T-cell (primary cell): ENCODE data around the gene UBE2V1. TPM values are rescaled to one million over a fixed set of nuclear protein-coding genes. Genes with fewer than 3 reads are reported as not detected.
"Not testable (repeated sequence)": the region's sequence is repeated elsewhere in the genome, so short reads cannot be mapped to it uniquely, and the experiment has no call there.

Experiments
- ATAC-seq, 4 experiments: fragments of 200-7000 bp in 3 of 4; fragments of 150-1000 bp in 1 of 4; cut with Tn5 transposase; replicated peaks in 1 of 4; 1 replicate in 3 of 4; 2 replicates in 1 of 4; pipeline ENCODE4 v1.10.0; 2021; ENCODE audit warnings: moderate library complexity in 3 of 4, mild to moderate bottlenecking in 2 of 4, moderate number of reproducible peaks in 1 of 4
- CTCF ChIA-PET, 2 donors: fragments of 300-600 bp; sonication (Branson Sonifier 250); formaldehyde crosslinking; loops; one replicate each; lab custom pipeline; 2022; ENCODE audit warnings: antibody characterized with exemption in 2 of 2; lab: Charles Lee
- POLR2A ChIA-PET, 2 donors: fragments of 300-600 bp; sonication (Branson Sonifier 250); formaldehyde crosslinking; loops; one replicate each; lab custom pipeline; 2022; ENCODE audit warnings: antibody characterized with exemption in 2 of 2; lab: Charles Lee
- DNase-seq, 35 experiments: peaks; one replicate each; pipeline versions ENCODE4 v3.0.0 to v3.0.0-alpha.2; 2013 to 2023
- H3K27ac ChIP-seq: one replicate; pipeline ENCODE4 v1.5.1; 2013; ENCODE audit warnings: low read length
- H3K27me3 ChIP-seq, 2 experiments: replicated peaks in 1 of 2; 1 replicate in 1 of 2; 2 replicates in 1 of 2; pipeline versions ENCODE4 v1.6.1 to v1.7.0; 2013; ENCODE audit warnings: low read length in 1 of 2, mixed read lengths in 1 of 2; ENCODE audit not compliant: control insufficient read depth in 2 of 2, insufficient read depth in 2 of 2; ENCODE audit errors: extremely low read depth in 1 of 2
- H3K36me3 ChIP-seq, 2 donors: 1 replicate in 1 of 2; 2 replicates in 1 of 2; pipeline versions ENCODE4 v1.6.1 to v1.7.0; 2013; ENCODE audit warnings: low read length in 1 of 2; ENCODE audit not compliant: control insufficient read depth in 2 of 2, insufficient read depth in 1 of 2; ENCODE audit errors: extremely low read depth in 1 of 2
- H3K4me1 ChIP-seq, 2 experiments: 1 replicate in 1 of 2; 2 replicates in 1 of 2; pipeline versions ENCODE4 v1.6.1 to v1.7.0; 2013; ENCODE audit warnings: low read length in 2 of 2, mixed read lengths in 1 of 2; ENCODE audit not compliant: insufficient read depth in 2 of 2, control insufficient read depth in 1 of 2; ENCODE audit errors: extremely low read depth in 1 of 2
- H3K4me3 ChIP-seq, 2 donors: 1 replicate in 1 of 2; 2 replicates in 1 of 2; pipeline versions ENCODE4 v1.5.1 to v1.7.0; 2013; ENCODE audit warnings: mild to moderate bottlenecking in 2 of 2, low read length in 1 of 2, moderate library complexity in 1 of 2; ENCODE audit not compliant: control insufficient read depth in 1 of 2; ENCODE audit errors: extremely low read depth in 1 of 2
- H3K9me3 ChIP-seq: 2 replicates; pipeline ENCODE4 v1.7.0; 2013
- H3K27ac Mint-ChIP-seq, 2 donors: one replicate each; pipeline ENCODE4 v1.8.0; 2020 to 2021; ENCODE audit warnings: mild to moderate bottlenecking in 2 of 2, mixed read lengths in 2 of 2
- H3K27me3 Mint-ChIP-seq, 2 donors: one replicate each; pipeline ENCODE4 v1.8.0; 2021 to 2022; ENCODE audit warnings: mixed read lengths in 2 of 2
- H3K36me3 Mint-ChIP-seq: one replicate; pipeline ENCODE4 v1.8.0; 2021; ENCODE audit warnings: mixed read lengths
- H3K4me1 Mint-ChIP-seq, 3 donors: one replicate each; pipeline ENCODE4 v1.8.0; 2020 to 2022; ENCODE audit warnings: mixed read lengths in 3 of 3, mild to moderate bottlenecking in 1 of 3
- H3K4me3 Mint-ChIP-seq, 3 donors: one replicate each; pipeline ENCODE4 v1.8.0; 2020 to 2022; ENCODE audit warnings: mild to moderate bottlenecking in 3 of 3, mixed read lengths in 3 of 3, moderate library complexity in 3 of 3
- H3K9me3 Mint-ChIP-seq, 3 donors: one replicate each; pipeline ENCODE4 v1.8.0; 2020 to 2022; ENCODE audit warnings: mixed read lengths in 3 of 3
- WGBS: methylation state at CpG from one replicate; pipeline ENCODE4 v1.1.5; 2013; ENCODE audit warnings: missing lambda C conversion rate; ENCODE audit not compliant: insufficient coverage; 5-methylcytosine and 5-hydroxymethylcytosine counted together
- total RNA-seq, 35 experiments: library from RNA in 6 of 35; stranded (reverse) in 6 of 35; fragments of 120-200 nt in 1 of 35; gene quantifications; one replicate each; pipeline versions ENCODE4 v1.2.1 to v1.2.4 and lab custom pipeline; 2013 to 2026

Gene UBE2V1
- total RNA-seq, 5 donors from 2014 or later (not counting 1 experiment from before 2014, with no cell fraction given): 107 to 194 (median 116) TPM

GRCh38 chr20:50068041-50068651, 44.8 kb downstream of the UBE2V1 start:
- Histone ChIP-seq H3K9me3 (no peaks in the 10 kb centered on the region), H3K27me3 (peaks cover 0 to 17% of the 10 kb centered on the region in 2 experiments), H3K36me3 (no peaks in the 10 kb centered on the region), H3K4me3 (no peak overlapping the region), H3K4me1 (peaks cover 2 to 11% of the 10 kb centered on the region in 2 experiments), H3K27ac (no peak overlapping the region)
- no peaks in the 10 kb centered on the region for H3K36me3 Mint-ChIP-seq
- CTCF ChIA-PET: interaction anchor here (0.5 to 4.9 kb wide), 4 partner anchors 88 to 1464 kb away, joined by 4 to 51 read pairs (median 4); no protein-coding TSS in a partner anchor
- no peaks in the 10 kb centered on the region for H3K9me3 Mint-ChIP-seq
- no peaks in the 10 kb centered on the region for H3K27me3 Mint-ChIP-seq
- no peak for ATAC-seq
- WGBS: 84% methylated on average over 11 of the region's 11 CpGs
- POLR2A ChIA-PET: no interaction called here
- no peak overlapping the region for H3K4me3 Mint-ChIP-seq
- no peak for DNase-seq
- no peak overlapping the region for H3K27ac Mint-ChIP-seq
- H3K4me1 Mint-ChIP-seq: peaks cover 2 to 7% (median 4%) of the 10 kb centered on the region in 3 donors

GRCh38 chr20:50067461-50067860, 45.5 kb downstream of the UBE2V1 start:
- Histone ChIP-seq H3K9me3 (no peaks in the 10 kb centered on the region), H3K4me3 (no peak overlapping the region), H3K4me1 (peaks cover 2 to 11% of the 10 kb centered on the region in 2 experiments), H3K27me3 (peaks cover 0 to 17% of the 10 kb centered on the region in 2 experiments), H3K36me3 (no peaks in the 10 kb centered on the region), H3K27ac (no peak overlapping the region)
- CTCF ChIA-PET: interaction anchor here in 1 of 2 donors (0.6 to 0.7 kb wide), 2 partner anchors 97 to 1465 kb away, joined by 4 to 5 read pairs; no protein-coding TSS in a partner anchor
- POLR2A ChIA-PET: no interaction called here
- H3K4me3 Mint-ChIP-seq: no peak overlapping the region
- no peaks in the 10 kb centered on the region for H3K36me3 Mint-ChIP-seq
- H3K4me1 Mint-ChIP-seq: peaks cover 2 to 7% (median 4%) of the 10 kb centered on the region in 3 donors
- WGBS: 87% methylated on average over 1 of the region's 2 CpGs
- ATAC-seq (no peak), DNase-seq (no peak)
- no peaks in the 10 kb centered on the region for H3K9me3 Mint-ChIP-seq
- no peaks in the 10 kb centered on the region for H3K27me3 Mint-ChIP-seq
- H3K27ac Mint-ChIP-seq: no peak overlapping the region

DNA sequence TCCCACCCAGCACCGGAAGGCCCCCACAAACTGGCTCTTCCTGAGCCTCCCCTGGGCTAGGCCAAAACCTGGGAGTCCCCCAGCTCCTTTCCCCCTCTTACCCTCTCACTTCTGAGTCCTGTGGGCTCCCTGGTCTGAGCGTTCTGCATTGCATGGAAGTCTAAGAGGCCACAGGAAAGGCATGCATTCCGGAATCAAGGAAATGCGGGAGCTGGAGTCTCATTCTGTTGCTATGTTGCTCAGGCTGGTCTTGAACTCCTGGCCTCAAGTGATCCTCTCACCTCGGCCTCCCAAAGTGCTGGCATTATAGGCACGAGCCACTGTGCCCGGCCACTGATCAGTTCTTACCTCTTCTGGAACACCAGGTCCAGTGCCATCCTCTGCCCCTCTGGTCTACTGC, 45.9 kb downstream of the UBE2V1 start:
- WGBS: 70% methylated on average over 7 of the region's 7 CpGs
- Histone ChIP-seq H3K36me3 (no peaks in the 10 kb centered on the region), H3K27me3 (peaks cover 0 to 14% of the 10 kb centered on the region in 2 experiments), H3K4me3 (no peak overlapping the region), H3K9me3 (no peaks in the 10 kb centered on the region), H3K27ac (no peak overlapping the region), H3K4me1 (peaks cover 2 to 11% of the 10 kb centered on the region in 2 experiments)
- no peak overlapping the region for H3K4me3 Mint-ChIP-seq
- no peaks in the 10 kb centered on the region for H3K27me3 Mint-ChIP-seq
- no peaks in the 10 kb centered on the region for H3K9me3 Mint-ChIP-seq
- H3K4me1 Mint-ChIP-seq: peaks cover 2 to 7% (median 4%) of the 10 kb centered on the region in 3 donors
- ChIA-PET CTCF (no interaction called here), POLR2A (no interaction called here)
- H3K36me3 Mint-ChIP-seq: no peaks in the 10 kb centered on the region
- H3K27ac Mint-ChIP-seq: no peak overlapping the region
- DNase-seq (no peak), ATAC-seq (no peak)

GRCh38 chr20:50066161-50066834, 46.7 kb downstream of the UBE2V1 start:
- H3K27ac ChIP-seq: no peak overlapping the region
- H3K4me1 ChIP-seq: peaks cover 0 to 6% of the 10 kb centered on the region in 2 experiments
- peaks cover under 1 to 6% (median under 1%) of the 10 kb centered on the region in 3 donors for H3K4me1 Mint-ChIP-seq
- CTCF ChIA-PET: no interaction called here
- no peak overlapping the region for H3K4me3 Mint-ChIP-seq
- DNase-seq (no peak), ATAC-seq (no peak)
- H3K27ac Mint-ChIP-seq: no peak overlapping the region
- H3K27me3 ChIP-seq: peaks cover 0 to 15% of the 10 kb centered on the region in 2 experiments
- POLR2A ChIA-PET: interaction anchor here in 1 of 2 donors (0.6 kb wide), 1 partner anchor 59 kb away, joined by 5 read pairs; no protein-coding TSS in a partner anchor
- no peaks in the 10 kb centered on the region for H3K36me3 Mint-ChIP-seq
- no peaks in the 10 kb centered on the region for H3K9me3 Mint-ChIP-seq
- WGBS: 89% methylated on average over 7 of the region's 10 CpGs
- no peak overlapping the region for H3K4me3 ChIP-seq
- H3K27me3 Mint-ChIP-seq: no peaks in the 10 kb centered on the region
- no peaks in the 10 kb centered on the region for H3K9me3 ChIP-seq
- H3K36me3 ChIP-seq: no peaks in the 10 kb centered on the region

DNA sequence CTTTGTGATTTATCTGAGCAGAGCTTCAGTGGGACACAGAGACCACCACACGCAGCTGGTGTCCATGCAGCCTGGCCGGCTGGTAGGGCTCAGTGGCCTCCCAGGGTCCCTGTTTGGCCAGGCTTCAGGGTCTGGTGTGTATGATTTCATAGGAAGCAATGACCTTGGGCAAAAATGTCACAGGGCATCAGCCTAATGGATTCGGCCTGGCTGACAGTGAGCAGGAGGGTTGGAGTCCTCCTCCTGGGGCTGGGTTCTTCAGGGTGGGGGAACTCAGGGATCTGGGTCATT, 47.7 kb downstream of the UBE2V1 start:
- no peak overlapping the region for H3K27ac ChIP-seq
- no peak for ATAC-seq
- no peaks in the 10 kb centered on the region for H3K9me3 Mint-ChIP-seq
- 96% methylated on average over 3 of the region's 3 CpGs for WGBS
- POLR2A ChIA-PET: no interaction called here
- no peaks in the 10 kb centered on the region for H3K36me3 ChIP-seq
- DNase-seq: no peak
- no peak overlapping the region for H3K4me3 ChIP-seq
- H3K27ac Mint-ChIP-seq: no peak overlapping the region
- CTCF ChIA-PET: interaction anchor here in 1 of 2 donors (0.6 kb wide), 1 partner anchor 18 kb away, joined by 3 read pairs; no protein-coding TSS in a partner anchor
- H3K4me1 Mint-ChIP-seq: no peaks in the 10 kb centered on the region
- H3K4me1 ChIP-seq: no peaks in the 10 kb centered on the region
- no peaks in the 10 kb centered on the region for H3K9me3 ChIP-seq
- H3K36me3 Mint-ChIP-seq: no peaks in the 10 kb centered on the region
- peaks cover 0 to 21% of the 10 kb centered on the region in 2 experiments for H3K27me3 ChIP-seq
- no peaks in the 10 kb centered on the region for H3K27me3 Mint-ChIP-seq
- H3K4me3 Mint-ChIP-seq: no peak overlapping the region

GRCh38 chr20:50063763-50064162, 49.2 kb downstream of the UBE2V1 start:
- H3K4me3 ChIP-seq, H3K9me3 ChIP-seq, H3K4me3 Mint-ChIP-seq, H3K36me3 Mint-ChIP-seq, H3K9me3 Mint-ChIP-seq, DNase-seq, H3K27ac ChIP-seq, H3K27ac Mint-ChIP-seq, H3K4me1 Mint-ChIP-seq, H3K36me3 ChIP-seq, POLR2A ChIA-PET, CTCF ChIA-PET, H3K27me3 Mint-ChIP-seq, H3K4me1 ChIP-seq, ATAC-seq: not testable (repeated sequence)
- 92% methylated on average over 4 of the region's 6 CpGs for WGBS
- H3K27me3 ChIP-seq: peaks cover 0 to 19% of the 10 kb centered on the region in 2 experiments
